Measurements from ENCODE around the gene VAV3. TPM values are rescaled to one million over a fixed set of nuclear protein-coding genes. Genes with fewer than 3 reads are reported as not detected.

VAV3 gene
- total RNA-seq, 1 experiment from 2014 or later, result 10.0 TPM

DNA sequence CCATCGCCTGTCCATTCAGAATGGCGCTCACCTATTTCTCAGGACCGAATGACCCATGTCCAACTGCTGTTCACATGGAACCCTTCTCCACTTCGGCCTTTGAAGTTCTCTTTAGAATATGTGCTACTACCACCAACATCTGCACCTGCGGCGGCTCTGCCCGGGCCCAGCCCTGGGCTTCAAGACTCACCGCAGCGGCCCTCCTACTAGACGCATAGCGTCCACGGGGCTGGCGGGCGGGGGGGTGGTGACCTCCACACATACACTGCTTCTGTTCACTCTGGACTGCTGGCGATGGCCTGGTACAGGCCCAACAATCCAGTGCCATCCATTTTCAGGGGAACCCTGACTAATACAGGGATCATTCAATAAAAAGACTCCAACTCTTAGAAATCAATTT lies 394.2 kb downstream of the VAV3 start:
- Mint-ChIP-seq H3K4me1 (no peaks in the 10 kb centered on the region), H3K27ac (no peak overlapping the region), H3K27me3 (ENCODE audit: low read depth) (no peaks in the 10 kb centered on the region), H3K4me3 (no peak overlapping the region), H3K36me3 (no peaks in the 10 kb centered on the region), H3K9me3 (peaks cover 6% of the 10 kb centered on the region)
- TF ChIP-seq GTF2I (CRISPR knock-in tag; conservative IDR thresholded peaks at IDR 0.05), result no peak
- TF ChIP-seq GABPB1 (CRISPR knock-in tag; IDR thresholded peaks at IDR 0.05), result no peak
- TF ChIP-seq TP53 (CRISPR knock-in tag; IDR thresholded peaks at IDR 0.05), result no peak
- no peak for TF ChIP-seq ATF1 (CRISPR knock-in tag; IDR thresholded peaks at IDR 0.05)
- TF ChIP-seq ZBTB21 (CRISPR knock-in tag; IDR thresholded peaks at IDR 0.05; ENCODE audit: borderline replicate concordance), result no peak
- TF ChIP-seq ERG (CRISPR knock-in tag; IDR thresholded peaks at IDR 0.05), result no peak
- TF ChIP-seq, protein P1, sequence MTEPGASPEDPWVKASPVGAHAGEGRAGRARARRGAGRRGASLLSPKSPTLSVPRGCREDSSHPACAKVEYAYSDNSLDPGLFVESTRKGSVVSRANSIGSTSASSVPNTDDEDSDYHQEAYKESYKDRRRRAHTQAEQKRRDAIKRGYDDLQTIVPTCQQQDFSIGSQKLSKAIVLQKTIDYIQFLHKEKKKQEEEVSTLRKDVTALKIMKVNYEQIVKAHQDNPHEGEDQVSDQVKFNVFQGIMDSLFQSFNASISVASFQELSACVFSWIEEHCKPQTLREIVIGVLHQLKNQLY (CRISPR knock-in tag; IDR thresholded peaks at IDR 0.05), result no peak
- no peak for TF ChIP-seq TEAD4 (CRISPR knock-in tag; IDR thresholded peaks at IDR 0.05)
- no peak for TF ChIP-seq NR1H2 (CRISPR knock-in tag; IDR thresholded peaks at IDR 0.05)
- TF ChIP-seq, protein P2, sequence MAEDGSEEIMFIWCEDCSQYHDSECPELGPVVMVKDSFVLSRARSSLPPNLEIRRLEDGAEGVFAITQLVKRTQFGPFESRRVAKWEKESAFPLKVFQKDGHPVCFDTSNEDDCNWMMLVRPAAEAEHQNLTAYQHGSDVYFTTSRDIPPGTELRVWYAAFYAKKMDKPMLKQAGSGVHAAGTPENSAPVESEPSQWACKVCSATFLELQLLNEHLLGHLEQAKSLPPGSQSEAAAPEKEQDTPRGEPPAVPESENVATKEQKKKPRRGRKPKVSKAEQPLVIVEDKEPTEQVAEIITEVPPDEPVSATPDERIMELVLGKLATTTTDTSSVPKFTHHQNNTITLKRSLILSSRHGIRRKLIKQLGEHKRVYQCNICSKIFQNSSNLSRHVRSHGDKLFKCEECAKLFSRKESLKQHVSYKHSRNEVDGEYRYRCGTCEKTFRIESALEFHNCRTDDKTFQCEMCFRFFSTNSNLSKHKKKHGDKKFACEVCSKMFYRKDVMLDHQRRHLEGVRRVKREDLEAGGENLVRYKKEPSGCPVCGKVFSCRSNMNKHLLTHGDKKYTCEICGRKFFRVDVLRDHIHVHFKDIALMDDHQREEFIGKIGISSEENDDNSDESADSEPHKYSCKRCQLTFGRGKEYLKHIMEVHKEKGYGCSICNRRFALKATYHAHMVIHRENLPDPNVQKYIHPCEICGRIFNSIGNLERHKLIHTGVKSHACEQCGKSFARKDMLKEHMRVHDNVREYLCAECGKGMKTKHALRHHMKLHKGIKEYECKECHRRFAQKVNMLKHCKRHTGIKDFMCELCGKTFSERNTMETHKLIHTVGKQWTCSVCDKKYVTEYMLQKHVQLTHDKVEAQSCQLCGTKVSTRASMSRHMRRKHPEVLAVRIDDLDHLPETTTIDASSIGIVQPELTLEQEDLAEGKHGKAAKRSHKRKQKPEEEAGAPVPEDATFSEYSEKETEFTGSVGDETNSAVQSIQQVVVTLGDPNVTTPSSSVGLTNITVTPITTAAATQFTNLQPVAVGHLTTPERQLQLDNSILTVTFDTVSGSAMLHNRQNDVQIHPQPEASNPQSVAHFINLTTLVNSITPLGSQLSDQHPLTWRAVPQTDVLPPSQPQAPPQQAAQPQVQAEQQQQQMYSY (CRISPR knock-in tag; IDR thresholded peaks at IDR 0.05), result no peak
- no peak for TF ChIP-seq SP1 (CRISPR knock-in tag; conservative IDR thresholded peaks at IDR 0.05)
- TF ChIP-seq CREM (CRISPR knock-in tag; IDR thresholded peaks at IDR 0.05), result no peak
- no peak for DNase-seq (ENCODE audit: low spot score)
- ChIA-PET CTCF (no interaction called here), POLR2A (no interaction called here)
- no peak for ATAC-seq

DNA sequence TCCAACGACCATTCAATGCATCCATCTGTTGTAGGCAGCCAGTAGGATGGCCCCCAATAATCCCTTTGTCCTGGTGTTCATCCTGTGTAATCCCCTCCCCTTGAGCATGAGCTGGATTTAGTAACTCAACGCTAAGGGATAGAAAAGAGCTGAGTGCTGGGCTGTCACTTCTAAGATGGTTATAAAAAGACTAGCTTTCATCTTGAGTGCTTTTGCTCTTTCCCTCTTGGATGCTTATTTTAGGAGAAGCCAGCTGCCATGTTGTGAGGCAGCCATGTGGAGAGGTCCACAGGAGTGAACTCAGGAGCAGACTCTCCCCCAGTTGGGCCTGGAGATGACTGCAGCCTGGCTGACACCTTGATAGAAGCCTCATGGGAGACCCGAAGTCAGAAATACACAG lies 401.5 kb downstream of the VAV3 start:
- ATAC-seq, result no peak
- ChIA-PET POLR2A (no interaction called here), CTCF (interaction anchor here (0.6 to 1.0 kb wide), 2 partner anchors 32 to 61 kb away, joined by 3 to 4 read pairs; no protein-coding TSS in a partner anchor)
- no peaks in the 10 kb centered on the region for H3K4me1 Mint-ChIP-seq
- no peak for DNase-seq (ENCODE audit: low spot score)
- H3K36me3 Mint-ChIP-seq, result no peaks in the 10 kb centered on the region
- H3K27me3 Mint-ChIP-seq (ENCODE audit: low read depth), result no peaks in the 10 kb centered on the region
- H3K4me3 Mint-ChIP-seq, result no peak overlapping the region
- H3K9me3 Mint-ChIP-seq, result no peaks in the 10 kb centered on the region
- no peak for TF ChIP-seq ZNF263 (CRISPR knock-in tag; IDR thresholded peaks at IDR 0.05; ENCODE audit: low read depth)
- no peak for TF ChIP-seq RELA (CRISPR knock-in tag; IDR thresholded peaks at IDR 0.05; ENCODE audit: borderline replicate concordance)
- no peak for TF ChIP-seq CBFB (CRISPR knock-in tag; IDR thresholded peaks at IDR 0.05; ENCODE audit: low read depth)
- TF ChIP-seq SMAD4 (CRISPR knock-in tag; IDR thresholded peaks at IDR 0.05), result no peak
- TF ChIP-seq ZNF416 (CRISPR knock-in tag; IDR thresholded peaks at IDR 0.05), result no peak
- no peak for TF ChIP-seq JUN (CRISPR knock-in tag; IDR thresholded peaks at IDR 0.05)
- no peak for TF ChIP-seq ZNF423 (CRISPR knock-in tag; IDR thresholded peaks at IDR 0.05)
- TF ChIP-seq, protein P3, sequence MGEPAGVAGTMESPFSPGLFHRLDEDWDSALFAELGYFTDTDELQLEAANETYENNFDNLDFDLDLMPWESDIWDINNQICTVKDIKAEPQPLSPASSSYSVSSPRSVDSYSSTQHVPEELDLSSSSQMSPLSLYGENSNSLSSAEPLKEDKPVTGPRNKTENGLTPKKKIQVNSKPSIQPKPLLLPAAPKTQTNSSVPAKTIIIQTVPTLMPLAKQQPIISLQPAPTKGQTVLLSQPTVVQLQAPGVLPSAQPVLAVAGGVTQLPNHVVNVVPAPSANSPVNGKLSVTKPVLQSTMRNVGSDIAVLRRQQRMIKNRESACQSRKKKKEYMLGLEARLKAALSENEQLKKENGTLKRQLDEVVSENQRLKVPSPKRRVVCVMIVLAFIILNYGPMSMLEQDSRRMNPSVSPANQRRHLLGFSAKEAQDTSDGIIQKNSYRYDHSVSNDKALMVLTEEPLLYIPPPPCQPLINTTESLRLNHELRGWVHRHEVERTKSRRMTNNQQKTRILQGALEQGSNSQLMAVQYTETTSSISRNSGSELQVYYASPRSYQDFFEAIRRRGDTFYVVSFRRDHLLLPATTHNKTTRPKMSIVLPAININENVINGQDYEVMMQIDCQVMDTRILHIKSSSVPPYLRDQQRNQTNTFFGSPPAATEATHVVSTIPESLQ (CRISPR knock-in tag; IDR thresholded peaks at IDR 0.05), result no peak
- H3K27ac Mint-ChIP-seq, result no peak overlapping the region

All from WTC11 (cell line).